ENCODE measurements around the gene XYLT1. TPM values are rescaled to one million over a fixed set of nuclear protein-coding genes. Genes with fewer than 3 reads are reported as not detected.

Gene XYLT1
- total and polyA plus RNA-seq, 2 of the 4 experiments (the other 2 are of a cell fraction): 9.0 to 12.7 TPM

DNA sequence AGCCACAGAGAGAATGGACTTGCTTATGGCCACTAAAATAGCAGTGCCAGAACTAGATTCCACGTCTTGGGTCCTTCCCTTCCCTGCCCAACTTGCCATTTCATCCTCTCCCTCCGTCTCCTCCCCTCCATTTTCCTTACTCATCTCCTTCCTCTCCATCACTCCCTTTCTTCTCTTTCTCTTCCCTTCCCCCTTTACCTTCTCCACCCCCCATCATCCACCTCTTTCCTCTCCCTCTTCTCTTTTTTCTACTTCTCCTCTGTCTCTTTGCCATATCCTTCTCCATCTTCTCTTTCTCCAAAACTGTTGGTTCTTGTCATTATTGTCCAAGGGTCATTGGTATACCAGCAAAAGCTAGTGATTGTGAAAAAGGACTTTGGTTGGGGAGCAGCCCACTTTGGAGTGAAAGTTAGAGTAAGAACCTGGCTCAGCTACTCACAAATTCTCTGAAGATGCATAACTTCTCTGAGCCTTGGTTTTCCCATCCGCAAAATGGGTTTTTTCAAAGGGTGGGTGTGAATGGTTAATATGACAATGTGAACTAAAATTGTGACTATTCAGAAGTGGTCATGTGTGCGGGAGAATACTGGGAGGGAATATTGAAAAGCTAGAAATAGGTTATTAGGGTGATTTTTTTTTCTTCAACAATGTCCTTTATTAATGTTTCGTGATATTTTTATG is 393.8 kb downstream of the XYLT1 start:
- intact Hi-C loops (cut with micrococcal nuclease): loop anchor here (10.0 kb wide), 1 partner anchor 388 kb away; no protein-coding TSS in a partner anchor
- no peak overlapping the region for H3K14ac ChIP-seq (replicated peaks; ENCODE audit: low read depth, low read length)
- 54 to 100% methylated on average over 1 to 3 of the region's 5 CpGs for WGBS, 2 experiments (ENCODE audit: extremely low coverage in 2 of 2, insufficient read length in 1 of 2)

More for the DNA sequence above, 393.8 kb downstream of the XYLT1 start:
- Histone ChIP-seq H2AK9ac (replicated peaks; ENCODE audit: low read depth, low read length, poor library complexity) (no peak overlapping the region), H3K36me3 (ENCODE audit: control insufficient read depth, insufficient read depth, low read length) (no peaks in the 10 kb centered on the region), H2AK5ac (ENCODE audit: low read depth, low read length) (no peak overlapping the region), H3K4ac (ENCODE audit: low read depth, low read length) (no peak overlapping the region), H3K56ac (ENCODE audit: extremely low read depth, insufficient read depth, low read length) (no peak overlapping the region), H4K91ac (ENCODE audit: insufficient read depth, low read depth, low read length) (no peak overlapping the region), H3K4me3 (ENCODE audit: insufficient read depth, low read depth, low read length) (no peak overlapping the region), H3K4me2 (ENCODE audit: low read depth, low read length) (no peak overlapping the region), H2BK120ac (ENCODE audit: low read depth, low read length) (no peak overlapping the region), H2BK15ac (ENCODE audit: low read depth, low read length) (no peak overlapping the region), H3K9me1 (ENCODE audit: insufficient read depth, low read length) (no peaks in the 10 kb centered on the region), H3K9ac (ENCODE audit: low read depth, low read length) (no peak overlapping the region), H2AFZ (replicated peaks; ENCODE audit: low read length, poor library complexity) (no peak overlapping the region), H2BK5ac (ENCODE audit: low read depth, low read length, poor library complexity, severe bottlenecking) (no peak overlapping the region), H3K27me3 (ENCODE audit: control insufficient read depth, insufficient read depth, low read length) (no peaks in the 10 kb centered on the region), H3K18ac (ENCODE audit: low read depth, low read length) (no peak overlapping the region), H3K9me3 (ENCODE audit: control insufficient read depth, insufficient read depth, low read length) (no peaks in the 10 kb centered on the region), H2BK20ac (ENCODE audit: low read depth, low read length) (no peak overlapping the region), H3K23ac (ENCODE audit: low read depth, low read length) (no peak overlapping the region), H3K4me1 (ENCODE audit: control insufficient read depth, insufficient read depth, low read length) (no peaks in the 10 kb centered on the region), H4K20me1 (ENCODE audit: insufficient read depth, low read length) (no peaks in the 10 kb centered on the region), H4K8ac (ENCODE audit: low read depth in 2 of 2, low read length in 2 of 2) (no peak overlapping the region), H3K27ac (ENCODE audit: insufficient read depth, low read length) (no peak overlapping the region), H3K79me1 (ENCODE audit: low read depth in 1 of 2, low read length in 2 of 2) (no peaks in the 10 kb centered on the region), H4K5ac (ENCODE audit: low read depth, low read length) (no peak overlapping the region)
- POLR2A ChIA-PET (ENCODE audit: unreplicated experiment): no interaction called here
- in situ Hi-C loops (cut with MboI; ENCODE audit: low sequenced_read_pairs): no loop called here
- ATAC-seq (ENCODE audit: low read depth): no peak
- DNase-seq: no peak
- TF ChIP-seq, protein P1, sequence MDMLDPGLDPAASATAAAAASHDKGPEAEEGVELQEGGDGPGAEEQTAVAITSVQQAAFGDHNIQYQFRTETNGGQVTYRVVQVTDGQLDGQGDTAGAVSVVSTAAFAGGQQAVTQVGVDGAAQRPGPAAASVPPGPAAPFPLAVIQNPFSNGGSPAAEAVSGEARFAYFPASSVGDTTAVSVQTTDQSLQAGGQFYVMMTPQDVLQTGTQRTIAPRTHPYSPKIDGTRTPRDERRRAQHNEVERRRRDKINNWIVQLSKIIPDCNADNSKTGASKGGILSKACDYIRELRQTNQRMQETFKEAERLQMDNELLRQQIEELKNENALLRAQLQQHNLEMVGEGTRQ (IDR thresholded peaks at IDR 0.05; ENCODE audit: low read depth, low read length): no peak
- TF ChIP-seq RFX5 (IDR thresholded peaks at IDR 0.05; ENCODE audit: low read depth, low read length) (no peak), RAD21 (IDR thresholded peaks at IDR 0.05; ENCODE audit: low read length) (no peak), POLR2A (IDR thresholded peaks at IDR 0.05; ENCODE audit: low read depth, low read length) (no peak), MAZ (IDR thresholded peaks at IDR 0.05; ENCODE audit: borderline replicate concordance, low read depth, low read length) (no peak), MAFK (IDR thresholded peaks at IDR 0.05; ENCODE audit: low read depth, low read length) (no peak), RCOR1 (IDR thresholded peaks at IDR 0.05; ENCODE audit: insufficient replicate concordance, low read length) (no peak), SMC3 (IDR thresholded peaks at IDR 0.05; ENCODE audit: low read depth, low read length) (no peak), BHLHE40 (IDR thresholded peaks at IDR 0.05; ENCODE audit: low read depth, low read length) (no peak), MXI1 (IDR thresholded peaks at IDR 0.05; ENCODE audit: borderline replicate concordance, low read depth, low read length) (no peak), NFE2L2 (IDR thresholded peaks at IDR 0.05; ENCODE audit: low read depth, low read length) (no peak), CHD1 (IDR thresholded peaks at IDR 0.05; ENCODE audit: low read depth, low read length) (no peak), FOS (IDR thresholded peaks at IDR 0.05; ENCODE audit: low read depth, low read length) (no peak), CEBPB (IDR thresholded peaks at IDR 0.05; ENCODE audit: low read depth, low read length) (no peak)
- TF ChIP-seq, protein P2, sequence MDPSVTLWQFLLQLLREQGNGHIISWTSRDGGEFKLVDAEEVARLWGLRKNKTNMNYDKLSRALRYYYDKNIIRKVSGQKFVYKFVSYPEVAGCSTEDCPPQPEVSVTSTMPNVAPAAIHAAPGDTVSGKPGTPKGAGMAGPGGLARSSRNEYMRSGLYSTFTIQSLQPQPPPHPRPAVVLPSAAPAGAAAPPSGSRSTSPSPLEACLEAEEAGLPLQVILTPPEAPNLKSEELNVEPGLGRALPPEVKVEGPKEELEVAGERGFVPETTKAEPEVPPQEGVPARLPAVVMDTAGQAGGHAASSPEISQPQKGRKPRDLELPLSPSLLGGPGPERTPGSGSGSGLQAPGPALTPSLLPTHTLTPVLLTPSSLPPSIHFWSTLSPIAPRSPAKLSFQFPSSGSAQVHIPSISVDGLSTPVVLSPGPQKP (IDR thresholded peaks at IDR 0.05; ENCODE audit: borderline replicate concordance, low read depth, low read length): no peak
- TF ChIP-seq, protein P3, sequence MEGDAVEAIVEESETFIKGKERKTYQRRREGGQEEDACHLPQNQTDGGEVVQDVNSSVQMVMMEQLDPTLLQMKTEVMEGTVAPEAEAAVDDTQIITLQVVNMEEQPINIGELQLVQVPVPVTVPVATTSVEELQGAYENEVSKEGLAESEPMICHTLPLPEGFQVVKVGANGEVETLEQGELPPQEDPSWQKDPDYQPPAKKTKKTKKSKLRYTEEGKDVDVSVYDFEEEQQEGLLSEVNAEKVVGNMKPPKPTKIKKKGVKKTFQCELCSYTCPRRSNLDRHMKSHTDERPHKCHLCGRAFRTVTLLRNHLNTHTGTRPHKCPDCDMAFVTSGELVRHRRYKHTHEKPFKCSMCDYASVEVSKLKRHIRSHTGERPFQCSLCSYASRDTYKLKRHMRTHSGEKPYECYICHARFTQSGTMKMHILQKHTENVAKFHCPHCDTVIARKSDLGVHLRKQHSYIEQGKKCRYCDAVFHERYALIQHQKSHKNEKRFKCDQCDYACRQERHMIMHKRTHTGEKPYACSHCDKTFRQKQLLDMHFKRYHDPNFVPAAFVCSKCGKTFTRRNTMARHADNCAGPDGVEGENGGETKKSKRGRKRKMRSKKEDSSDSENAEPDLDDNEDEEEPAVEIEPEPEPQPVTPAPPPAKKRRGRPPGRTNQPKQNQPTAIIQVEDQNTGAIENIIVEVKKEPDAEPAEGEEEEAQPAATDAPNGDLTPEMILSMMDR (conservative IDR thresholded peaks at IDR 0.05; ENCODE audit: low read depth, low read length): no peak
- dilution Hi-C loops (cut with HindIII; ENCODE audit: low sequenced_read_pairs, unreplicated experiment): no loop called here
- CTCF ChIA-PET: interaction anchor here (0.6 kb wide), 1 partner anchor 21 kb away, joined by 3 read pairs; no protein-coding TSS in a partner anchor
- no TSS peak for BruUV-seq (replicated peaks)
